OCI-LY7 (cell line): ENCODE results near the gene BMPR1B.

Experiments used
- EZH2phosphoT487 ChIP-seq: fragments of 200-600 bp; sonication (generic); IDR thresholded peaks from 2 replicates; pipeline ENCODE4 v1.6.1; 2018; ENCODE audit warnings: low read depth, borderline replicate concordance, mild to moderate bottlenecking, mixed run types, antibody characterized with exemption, low read length, moderate library complexity, mixed read lengths
- TF ChIP-seq, protein P1 (sequence below): fragments of 200-600 bp; sonication (generic); conservative IDR thresholded peaks from 2 replicates; pipeline ENCODE4 v1.5.1; 2014; ENCODE audit warnings: mild to moderate bottlenecking, antibody characterized with exemption, low read length, moderate library complexity, mixed read lengths

DNA sequence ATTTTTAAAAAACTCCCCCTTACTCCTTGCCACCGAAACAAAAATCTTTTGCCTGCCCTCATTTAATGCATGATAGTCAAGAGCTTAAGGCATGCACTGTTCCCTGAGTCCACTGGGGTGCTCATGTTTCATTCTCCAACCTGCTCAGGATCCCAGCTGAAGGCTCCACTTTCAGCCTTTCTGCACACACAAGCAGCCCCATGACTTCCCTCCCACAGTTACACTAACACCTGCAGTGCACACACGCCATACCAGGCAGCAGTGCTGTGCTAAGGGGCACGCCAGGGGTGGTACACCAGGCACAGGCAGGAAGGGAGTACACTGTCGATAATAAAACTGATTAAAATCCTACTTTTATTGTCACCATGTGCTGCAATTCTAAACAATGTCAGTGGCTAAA lies 385.2 kb downstream of the BMPR1B start:
- TF ChIP-seq, protein P1, sequence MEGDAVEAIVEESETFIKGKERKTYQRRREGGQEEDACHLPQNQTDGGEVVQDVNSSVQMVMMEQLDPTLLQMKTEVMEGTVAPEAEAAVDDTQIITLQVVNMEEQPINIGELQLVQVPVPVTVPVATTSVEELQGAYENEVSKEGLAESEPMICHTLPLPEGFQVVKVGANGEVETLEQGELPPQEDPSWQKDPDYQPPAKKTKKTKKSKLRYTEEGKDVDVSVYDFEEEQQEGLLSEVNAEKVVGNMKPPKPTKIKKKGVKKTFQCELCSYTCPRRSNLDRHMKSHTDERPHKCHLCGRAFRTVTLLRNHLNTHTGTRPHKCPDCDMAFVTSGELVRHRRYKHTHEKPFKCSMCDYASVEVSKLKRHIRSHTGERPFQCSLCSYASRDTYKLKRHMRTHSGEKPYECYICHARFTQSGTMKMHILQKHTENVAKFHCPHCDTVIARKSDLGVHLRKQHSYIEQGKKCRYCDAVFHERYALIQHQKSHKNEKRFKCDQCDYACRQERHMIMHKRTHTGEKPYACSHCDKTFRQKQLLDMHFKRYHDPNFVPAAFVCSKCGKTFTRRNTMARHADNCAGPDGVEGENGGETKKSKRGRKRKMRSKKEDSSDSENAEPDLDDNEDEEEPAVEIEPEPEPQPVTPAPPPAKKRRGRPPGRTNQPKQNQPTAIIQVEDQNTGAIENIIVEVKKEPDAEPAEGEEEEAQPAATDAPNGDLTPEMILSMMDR: no peak
- no peak for TF ChIP-seq EZH2phosphoT487
